HEK293 (cell line): ENCODE measurements around the gene BTRC.
A peak's percentile ranks its signal among the peaks of the same experiment; 100 is the strongest.

ENCODE experiments used
- CTCF ChIA-PET: fragments of 350-600 bp; formaldehyde crosslinking; extraction: SDS; loops from one replicate; lab custom pipeline; 2021; ENCODE audit warnings: antibody characterized with exemption; lab: Yijun Ruan, JAX
- POLR2A ChIA-PET: fragments of 300-600 bp; formaldehyde crosslinking; extraction: SDS; loops from one replicate; lab custom pipeline; 2020; ENCODE audit warnings: antibody characterized with exemption, inconsistent platforms; lab: Yijun Ruan, JAX
- H3K27ac ChIP-seq: fragments of 200-500 bp; sonication (Bioruptor generic); 2 replicates; pipeline ENCODE4 v1.5.1; 2014; ENCODE audit warnings: low read depth, low read length, control low read depth, inconsistent platforms; ENCODE audit errors: extremely low read depth
- H3K36me3 ChIP-seq, 2 experiments: fragments of 200-500 bp in 1 of 2; sonication (Bioruptor generic) in 1 of 2; 1 replicate in 1 of 2; 2 replicates in 1 of 2; pipeline ENCODE4 v1.5.1; 2014 to 2017; ENCODE audit warnings: inconsistent platforms in 2 of 2, low read length in 2 of 2; ENCODE audit not compliant: control insufficient read depth in 2 of 2, insufficient read depth in 1 of 2
- H3K4me1 ChIP-seq: fragments of 200-500 bp; sonication (Bioruptor generic); 2 replicates; pipeline ENCODE4 v1.5.1; 2014; ENCODE audit warnings: mild to moderate bottlenecking, low read length, inconsistent platforms; ENCODE audit not compliant: control insufficient read depth, insufficient read depth
- H3K4me3 ChIP-seq: 2 replicates; pipeline ENCODE4 v1.5.1; 2011; ENCODE audit warnings: low read depth, mild to moderate bottlenecking, control low read depth, low read length, moderate library complexity
- H3K9me3 ChIP-seq: fragments of 200-500 bp; sonication (Bioruptor generic); 2 replicates; pipeline ENCODE4 v1.5.1; 2014; ENCODE audit warnings: low read depth, low read length, inconsistent platforms; ENCODE audit not compliant: control insufficient read depth, insufficient read depth
- FEZF1 ChIP-seq: fragments of 450-650 bp; formaldehyde crosslinking; IDR thresholded peaks from 2 replicates; pipeline ENCODE4 v1.5.1; 2016; ENCODE audit warnings: missing biosample characterization, missing genetic modification characterization
- GLIS1 ChIP-seq: fragments of 450-650 bp; formaldehyde crosslinking; IDR thresholded peaks from 2 replicates; pipeline ENCODE4 v1.5.1; 2016; ENCODE audit warnings: missing biosample characterization, missing genetic modification characterization
- IKZF3 ChIP-seq: fragments of 450-650 bp; IDR thresholded peaks from 2 replicates; pipeline ENCODE4 v1.5.0; 2018; ENCODE audit warnings: missing biosample characterization, mild to moderate bottlenecking, missing genetic modification characterization, moderate library complexity
- INSM2 ChIP-seq: fragments of 450-650 bp; formaldehyde crosslinking; IDR thresholded peaks from 2 replicates; pipeline ENCODE4 v1.5.1; 2016; ENCODE audit warnings: missing biosample characterization, missing genetic modification characterization
- KLF8 ChIP-seq: fragments of 450-650 bp; formaldehyde crosslinking; IDR thresholded peaks from 2 replicates; pipeline ENCODE4 v1.5.1; 2016; ENCODE audit warnings: missing biosample characterization, missing genetic modification characterization
- OSR2 ChIP-seq: fragments of 450-650 bp; formaldehyde crosslinking; IDR thresholded peaks from 2 replicates; pipeline ENCODE4 v1.5.1; 2016; ENCODE audit warnings: missing biosample characterization, missing genetic modification characterization
- PRDM1 ChIP-seq: fragments of 450-650 bp; formaldehyde crosslinking; IDR thresholded peaks from 2 replicates; pipeline ENCODE4; 2016; ENCODE audit warnings: missing biosample characterization, missing genetic modification characterization
- PRDM10 ChIP-seq: fragments of 450-650 bp; formaldehyde crosslinking; IDR thresholded peaks from 2 replicates; pipeline ENCODE4 v1.5.1; 2016; ENCODE audit warnings: missing biosample characterization, missing genetic modification characterization
- SP3 ChIP-seq: fragments of 450-650 bp; formaldehyde crosslinking; IDR thresholded peaks from 2 replicates; pipeline ENCODE4 v1.5.1; 2016; ENCODE audit warnings: missing biosample characterization, missing genetic modification characterization
- SP7 ChIP-seq: fragments of 450-650 bp; formaldehyde crosslinking; IDR thresholded peaks from 2 replicates; pipeline ENCODE4 v1.5.1; 2016; ENCODE audit warnings: missing biosample characterization, missing genetic modification characterization
- WT1 ChIP-seq: fragments of 450-650 bp; formaldehyde crosslinking; IDR thresholded peaks from 2 replicates; pipeline ENCODE4 v1.5.1; 2016; ENCODE audit warnings: missing biosample characterization, missing genetic modification characterization
- ZBTB1 ChIP-seq: fragments of 450-650 bp; formaldehyde crosslinking; IDR thresholded peaks from 2 replicates; pipeline ENCODE4 v1.5.1; 2016; ENCODE audit warnings: missing biosample characterization, missing genetic modification characterization
- ZBTB44 ChIP-seq: fragments of 450-650 bp; IDR thresholded peaks from 2 replicates; pipeline ENCODE4 v1.5.1; 2018; ENCODE audit warnings: missing biosample characterization, mild to moderate bottlenecking, missing genetic modification characterization
- ZFP69B ChIP-seq: fragments of 450-650 bp; formaldehyde crosslinking; IDR thresholded peaks from 2 replicates; pipeline ENCODE4 v1.5.1; 2016; ENCODE audit warnings: missing biosample characterization, missing genetic modification characterization
- ZNF133 ChIP-seq: fragments of 450-650 bp; formaldehyde crosslinking; IDR thresholded peaks from 2 replicates; pipeline ENCODE4 v1.5.1; 2016; ENCODE audit warnings: missing biosample characterization, missing genetic modification characterization
- ZNF138 ChIP-seq: fragments of 450-650 bp; formaldehyde crosslinking; IDR thresholded peaks from 2 replicates; pipeline ENCODE4 v1.5.1; 2016; ENCODE audit warnings: missing biosample characterization, missing genetic modification characterization, borderline replicate concordance
- ZNF169 ChIP-seq: fragments of 450-650 bp; formaldehyde crosslinking; IDR thresholded peaks from 2 replicates; pipeline ENCODE4 v1.5.1; 2016; ENCODE audit warnings: missing biosample characterization, missing genetic modification characterization
- ZNF302 ChIP-seq: fragments of 450-650 bp; formaldehyde crosslinking; IDR thresholded peaks from 2 replicates; pipeline ENCODE4 v1.5.1; 2016; ENCODE audit warnings: missing biosample characterization, missing genetic modification characterization, low read depth
- ZNF580 ChIP-seq: fragments of 450-650 bp; formaldehyde crosslinking; IDR thresholded peaks from 2 replicates; pipeline ENCODE4 v1.5.1; 2016; ENCODE audit warnings: missing biosample characterization, missing genetic modification characterization
- ZNF664 ChIP-seq: fragments of 450-650 bp; formaldehyde crosslinking; IDR thresholded peaks from 2 replicates; pipeline ENCODE4 v1.5.1; 2016; ENCODE audit warnings: missing biosample characterization, missing genetic modification characterization
- ZNF843 ChIP-seq: fragments of 450-650 bp; formaldehyde crosslinking; IDR thresholded peaks from 2 replicates; pipeline ENCODE4 v1.5.1; 2016; ENCODE audit warnings: missing biosample characterization, missing genetic modification characterization
- TF ChIP-seq, protein P1 (sequence below): fragments of 450-650 bp; formaldehyde crosslinking; IDR thresholded peaks from 2 replicates; pipeline ENCODE4 v1.5.1; 2016; ENCODE audit warnings: missing biosample characterization, missing genetic modification characterization
- TF ChIP-seq, protein P2 (sequence below): fragments of 450-650 bp; formaldehyde crosslinking; IDR thresholded peaks from 2 replicates; pipeline ENCODE4 v1.5.1; 2016; ENCODE audit warnings: missing biosample characterization, missing genetic modification characterization, borderline replicate concordance
- TF ChIP-seq, protein P3 (sequence below): fragments of 450-650 bp; formaldehyde crosslinking; IDR thresholded peaks from 2 replicates; pipeline ENCODE4 v1.5.1; 2016; ENCODE audit warnings: missing biosample characterization, missing genetic modification characterization

The BTRC gene

DNA sequence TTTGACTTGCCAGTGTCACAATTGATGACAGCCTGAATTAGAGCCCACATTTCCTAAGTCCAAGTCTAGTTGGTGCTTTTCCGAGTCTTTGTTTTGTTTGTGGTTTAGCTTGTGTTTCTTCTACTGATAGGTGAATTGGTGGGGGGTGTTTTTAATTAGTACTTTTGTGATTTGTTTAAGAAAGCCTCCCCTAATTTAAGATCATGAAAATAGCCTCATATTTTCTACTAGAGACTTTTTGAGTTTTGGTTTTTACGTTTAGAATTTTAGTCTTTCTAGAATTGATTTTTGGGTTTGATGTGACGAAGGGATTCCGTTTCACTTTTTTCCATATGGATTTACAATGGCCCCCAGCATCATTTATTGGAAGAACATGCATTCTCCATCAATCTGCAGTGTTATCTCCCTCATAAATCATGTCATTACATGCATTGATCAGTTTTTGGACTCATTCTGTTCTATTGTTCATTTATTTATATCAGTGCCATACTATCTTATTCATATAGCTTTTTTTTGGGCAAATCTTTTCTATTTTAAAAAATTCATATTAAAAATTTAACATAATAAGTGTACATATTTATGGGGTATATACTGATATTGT, 32.8 kb downstream of the BTRC start:
- Histone ChIP-seq H3K27ac (peak overlapping the region; percentile 40; the same call in 1 of the 2 replicates), H3K4me1 (peaks cover 30% of the 10 kb centered on the region), H3K9me3 (no peaks in the 10 kb centered on the region), H3K4me3 (no peak overlapping the region), H3K36me3 (no peaks in the 10 kb centered on the region)
- POLR2A ChIA-PET: no interaction called here
- CTCF ChIA-PET: interaction anchor here (0.6 kb wide), 1 partner anchor 17 kb away, joined by 6 read pairs; no protein-coding TSS in a partner anchor
- TF ChIP-seq PRDM1 (tag by site-specific recombination) (no peak), ZNF169 (no peak), ZNF302 (no peak), OSR2 (tag by site-specific recombination) (peak; percentile 41; the same call in 1 of the 2 replicates), INSM2 (tag by site-specific recombination) (0 out of 2 replicates have a peak, but pooled peaks have one; percentile 16), ZNF580 (no peak), WT1 (tag by site-specific recombination) (peak; percentile 74), ZFP69B (peak; percentile 30; the same call in 1 of the 2 replicates), ZBTB1 (no peak), GLIS1 (tag by site-specific recombination) (peak; percentile 82), ZNF133 (tag by site-specific recombination) (no peak), SP7 (peak; percentile 62), ZNF664 (tag by site-specific recombination) (peak; percentile 70), ZNF843 (0 out of 2 replicates have a peak, but pooled peaks have one; percentile 25), IKZF3 (tag by site-specific recombination) (peak; percentile 47), FEZF1 (peak; percentile 89), SP3 (no peak), ZNF138 (tag by site-specific recombination) (no peak), PRDM10 (tag by site-specific recombination) (peak; percentile 43; the same call in 1 of the 2 replicates), KLF8 (tag by site-specific recombination) (peak; percentile 16; the same call in 1 of the 2 replicates), ZBTB44 (peak; percentile 68)
- TF ChIP-seq, protein P1, sequence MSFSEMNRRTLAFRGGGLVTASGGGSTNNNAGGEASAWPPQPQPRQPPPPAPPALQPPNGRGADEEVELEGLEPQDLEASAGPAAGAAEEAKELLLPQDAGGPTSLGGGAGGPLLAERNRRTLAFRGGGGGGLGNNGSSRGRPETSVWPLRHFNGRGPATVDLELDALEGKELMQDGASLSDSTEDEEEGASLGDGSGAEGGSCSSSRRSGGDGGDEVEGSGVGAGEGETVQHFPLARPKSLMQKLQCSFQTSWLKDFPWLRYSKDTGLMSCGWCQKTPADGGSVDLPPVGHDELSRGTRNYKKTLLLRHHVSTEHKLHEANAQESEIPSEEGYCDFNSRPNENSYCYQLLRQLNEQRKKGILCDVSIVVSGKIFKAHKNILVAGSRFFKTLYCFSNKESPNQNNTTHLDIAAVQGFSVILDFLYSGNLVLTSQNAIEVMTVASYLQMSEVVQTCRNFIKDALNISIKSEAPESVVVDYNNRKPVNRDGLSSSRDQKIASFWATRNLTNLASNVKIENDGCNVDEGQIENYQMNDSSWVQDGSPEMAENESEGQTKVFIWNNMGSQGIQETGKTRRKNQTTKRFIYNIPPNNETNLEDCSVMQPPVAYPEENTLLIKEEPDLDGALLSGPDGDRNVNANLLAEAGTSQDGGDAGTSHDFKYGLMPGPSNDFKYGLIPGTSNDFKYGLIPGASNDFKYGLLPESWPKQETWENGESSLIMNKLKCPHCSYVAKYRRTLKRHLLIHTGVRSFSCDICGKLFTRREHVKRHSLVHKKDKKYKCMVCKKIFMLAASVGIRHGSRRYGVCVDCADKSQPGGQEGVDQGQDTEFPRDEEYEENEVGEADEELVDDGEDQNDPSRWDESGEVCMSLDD (tag by site-specific recombination): no peak
- TF ChIP-seq, protein P2, sequence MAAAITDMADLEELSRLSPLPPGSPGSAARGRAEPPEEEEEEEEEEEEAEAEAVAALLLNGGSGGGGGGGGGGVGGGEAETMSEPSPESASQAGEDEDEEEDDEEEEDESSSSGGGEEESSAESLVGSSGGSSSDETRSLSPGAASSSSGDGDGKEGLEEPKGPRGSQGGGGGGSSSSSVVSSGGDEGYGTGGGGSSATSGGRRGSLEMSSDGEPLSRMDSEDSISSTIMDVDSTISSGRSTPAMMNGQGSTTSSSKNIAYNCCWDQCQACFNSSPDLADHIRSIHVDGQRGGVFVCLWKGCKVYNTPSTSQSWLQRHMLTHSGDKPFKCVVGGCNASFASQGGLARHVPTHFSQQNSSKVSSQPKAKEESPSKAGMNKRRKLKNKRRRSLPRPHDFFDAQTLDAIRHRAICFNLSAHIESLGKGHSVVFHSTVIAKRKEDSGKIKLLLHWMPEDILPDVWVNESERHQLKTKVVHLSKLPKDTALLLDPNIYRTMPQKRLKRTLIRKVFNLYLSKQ: no peak
- TF ChIP-seq, protein P3, sequence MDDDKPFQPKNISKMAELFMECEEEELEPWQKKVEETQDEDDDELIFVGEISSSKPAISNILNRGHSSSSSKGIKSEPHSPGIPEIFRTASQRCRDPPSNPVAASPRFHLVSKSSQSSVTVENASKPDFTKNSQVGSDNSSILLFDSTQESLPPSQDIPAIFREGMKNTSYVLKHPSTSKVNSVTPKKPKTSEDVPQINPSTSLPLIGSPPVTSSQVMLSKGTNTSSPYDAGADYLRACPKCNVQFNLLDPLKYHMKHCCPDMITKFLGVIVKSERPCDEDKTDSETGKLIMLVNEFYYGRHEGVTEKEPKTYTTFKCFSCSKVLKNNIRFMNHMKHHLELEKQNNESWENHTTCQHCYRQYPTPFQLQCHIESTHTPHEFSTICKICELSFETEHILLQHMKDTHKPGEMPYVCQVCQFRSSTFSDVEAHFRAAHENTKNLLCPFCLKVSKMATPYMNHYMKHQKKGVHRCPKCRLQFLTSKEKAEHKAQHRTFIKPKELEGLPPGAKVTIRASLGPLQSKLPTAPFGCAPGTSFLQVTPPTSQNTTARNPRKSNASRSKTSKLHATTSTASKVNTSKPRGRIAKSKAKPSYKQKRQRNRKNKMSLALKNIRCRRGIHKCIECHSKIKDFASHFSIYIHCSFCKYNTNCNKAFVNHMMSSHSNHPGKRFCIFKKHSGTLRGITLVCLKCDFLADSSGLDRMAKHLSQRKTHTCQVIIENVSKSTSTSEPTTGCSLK (tag by site-specific recombination): no peak
